Smooth muscle cell (in vitro differentiated cells): ENCODE results near the gene TMC5. TPM values are rescaled to one million over a fixed set of nuclear protein-coding genes. Genes with fewer than 3 reads are reported as not detected.

Experiments
- DNase-seq: peaks from one replicate; lab custom pipeline; 2025; ENCODE audit not compliant: unreplicated experiment; lab: John Stamatoyannopoulos, UW
- H2AFZ ChIP-seq: fragments of 200-600 bp; sonication (generic); 2 replicates; pipeline ENCODE4 v1.6.0; 2016; ENCODE audit warnings: antibody characterized with exemption, low read depth, mild to moderate bottlenecking
- H3F3A ChIP-seq: fragments of 200-600 bp; sonication (generic); 2 replicates; pipeline ENCODE4 v1.6.0; 2017; ENCODE audit warnings: antibody characterized with exemption, low read depth
- H3K27ac ChIP-seq: fragments of 200-600 bp; sonication (generic); 2 replicates; pipeline ENCODE4 v1.5.1; 2016; ENCODE audit warnings: low read depth, mild to moderate bottlenecking
- H3K27me3 ChIP-seq: fragments of 200-600 bp; sonication (generic); 2 replicates; pipeline ENCODE4 v1.6.1; 2016; ENCODE audit warnings: low read depth, mild to moderate bottlenecking
- H3K36me3 ChIP-seq: fragments of 200-600 bp; sonication (generic); 2 replicates; pipeline ENCODE4 v1.5.1; 2016; ENCODE audit warnings: low read depth
- H3K4me1 ChIP-seq: fragments of 200-600 bp; sonication (generic); 2 replicates; pipeline ENCODE4 v1.5.1; 2016; ENCODE audit warnings: low read depth
- H3K4me2 ChIP-seq: fragments of 200-600 bp; sonication (generic); 2 replicates; pipeline ENCODE4 v1.6.0; 2016; ENCODE audit warnings: mild to moderate bottlenecking
- H3K4me3 ChIP-seq: fragments of 200-600 bp; sonication (generic); 2 replicates; pipeline ENCODE4 v1.5.1; 2016; ENCODE audit warnings: mild to moderate bottlenecking
- H3K79me2 ChIP-seq: fragments of 200-600 bp; sonication (generic); 2 replicates; pipeline ENCODE4 v1.6.0; 2016; ENCODE audit warnings: low read depth, mild to moderate bottlenecking
- H3K9ac ChIP-seq: fragments of 200-600 bp; sonication (generic); 2 replicates; pipeline ENCODE4 v1.6.0; 2016; ENCODE audit warnings: low read depth
- H3K9me3 ChIP-seq: fragments of 200-600 bp; sonication (generic); replicated peaks from 2 replicates; pipeline ENCODE4 v1.5.1; 2016; ENCODE audit warnings: low read depth
- H4K20me1 ChIP-seq: fragments of 200-600 bp; sonication (generic); 2 replicates; pipeline ENCODE4 v1.6.0; 2016; ENCODE audit warnings: low read depth
- WGBS: methylation state at CpG from one replicate; pipeline ENCODE4 v1.1.7; 2016; ENCODE audit warnings: low lambda C conversion rate; 5-methylcytosine and 5-hydroxymethylcytosine counted together
- polyA plus RNA-seq: library from polyadenylated mRNA; unstranded; fragments of >200 nt; fragmentation: Nextera tagmentation; extraction: Ambion mirVana; gene quantifications from 2 replicates; pipeline ENCODE4 v1.2.1, GENCODE V29; 2016
- total RNA-seq: library from RNA; depleted of rRNA; stranded (reverse); fragments of >200 nt; gene quantifications from 2 replicates; pipeline ENCODE4 v1.2.3, GENCODE V29; 2014
- TF ChIP-seq, protein P1 (sequence below): fragments of 200-600 bp; sonication (generic); IDR thresholded peaks from 2 replicates; pipeline ENCODE4 v1.5.1; 2017; ENCODE audit warnings: borderline replicate concordance, mild to moderate bottlenecking, antibody characterized with exemption; ENCODE audit not compliant: insufficient read depth, poor library complexity, severe bottlenecking

Gene TMC5
- total and polyA plus RNA-seq, 2 experiments from 2014 or later, result 0.18 TPM; not detected in 1

DNA sequence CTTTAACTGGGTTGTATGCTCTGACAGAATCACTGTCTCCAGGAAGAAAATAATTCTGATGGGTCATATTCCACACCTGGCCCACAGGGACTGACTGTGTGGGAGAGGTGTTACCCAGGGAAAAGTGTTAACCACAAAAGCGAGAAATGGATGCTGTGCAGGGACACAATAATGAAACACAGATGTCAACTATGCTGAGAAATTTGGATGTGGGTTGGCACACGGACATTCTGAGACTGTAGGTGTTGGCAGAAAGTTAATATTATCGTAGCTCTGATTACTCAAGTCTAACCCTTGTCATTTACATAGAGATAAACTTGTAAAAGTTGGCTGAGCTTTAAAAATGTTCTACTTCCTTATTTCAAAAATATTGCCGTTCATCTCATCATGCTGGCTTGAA is 19.6 kb downstream of the TMC5 start:
- H3K27me3 ChIP-seq, result no peaks in the 10 kb centered on the region
- H3F3A ChIP-seq, result no peaks in the 10 kb centered on the region
- H4K20me1 ChIP-seq, result no peaks in the 10 kb centered on the region
- no peak overlapping the region for H3K9ac ChIP-seq
- no peaks in the 10 kb centered on the region for H3K9me3 ChIP-seq
- TF ChIP-seq, protein P1, sequence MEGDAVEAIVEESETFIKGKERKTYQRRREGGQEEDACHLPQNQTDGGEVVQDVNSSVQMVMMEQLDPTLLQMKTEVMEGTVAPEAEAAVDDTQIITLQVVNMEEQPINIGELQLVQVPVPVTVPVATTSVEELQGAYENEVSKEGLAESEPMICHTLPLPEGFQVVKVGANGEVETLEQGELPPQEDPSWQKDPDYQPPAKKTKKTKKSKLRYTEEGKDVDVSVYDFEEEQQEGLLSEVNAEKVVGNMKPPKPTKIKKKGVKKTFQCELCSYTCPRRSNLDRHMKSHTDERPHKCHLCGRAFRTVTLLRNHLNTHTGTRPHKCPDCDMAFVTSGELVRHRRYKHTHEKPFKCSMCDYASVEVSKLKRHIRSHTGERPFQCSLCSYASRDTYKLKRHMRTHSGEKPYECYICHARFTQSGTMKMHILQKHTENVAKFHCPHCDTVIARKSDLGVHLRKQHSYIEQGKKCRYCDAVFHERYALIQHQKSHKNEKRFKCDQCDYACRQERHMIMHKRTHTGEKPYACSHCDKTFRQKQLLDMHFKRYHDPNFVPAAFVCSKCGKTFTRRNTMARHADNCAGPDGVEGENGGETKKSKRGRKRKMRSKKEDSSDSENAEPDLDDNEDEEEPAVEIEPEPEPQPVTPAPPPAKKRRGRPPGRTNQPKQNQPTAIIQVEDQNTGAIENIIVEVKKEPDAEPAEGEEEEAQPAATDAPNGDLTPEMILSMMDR, result no peak
- H3K27ac ChIP-seq, result no peak overlapping the region
- H3K4me1 ChIP-seq, result no peaks in the 10 kb centered on the region
- H3K4me2 ChIP-seq, result no peak overlapping the region
- no peaks in the 10 kb centered on the region for H3K79me2 ChIP-seq
- WGBS, result 79% methylated on average over 4 of the region's 4 CpGs
- no peaks in the 10 kb centered on the region for H3K36me3 ChIP-seq
- H3K4me3 ChIP-seq, result no peak overlapping the region
- no peak overlapping the region for H2AFZ ChIP-seq
- no peak for DNase-seq

DNA sequence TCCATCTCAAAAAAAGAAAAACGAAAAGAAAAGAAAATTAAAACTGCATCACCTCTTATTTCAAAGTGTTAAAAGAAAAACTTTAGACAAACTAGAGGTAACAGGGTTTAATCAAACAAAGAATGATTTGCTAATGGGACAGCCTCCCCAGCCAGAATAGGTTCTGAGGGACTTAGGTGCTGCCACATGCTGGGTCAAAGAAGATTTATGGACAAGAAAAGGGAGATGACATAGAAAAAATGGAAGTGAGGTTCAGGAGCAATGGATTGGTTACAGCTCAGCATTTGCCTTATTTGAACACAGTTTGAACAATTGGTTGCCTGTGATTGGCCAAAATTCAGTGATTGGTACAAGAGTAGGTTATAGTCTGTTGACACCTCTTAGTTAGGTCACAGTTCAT is 21.1 kb downstream of the TMC5 start:
- H3K27me3 ChIP-seq, result no peaks in the 10 kb centered on the region
- H3K36me3 ChIP-seq, result no peaks in the 10 kb centered on the region
- H3K4me3 ChIP-seq, result no peak overlapping the region
- TF ChIP-seq, protein P1, result no peak
- no peak for DNase-seq
- H3K79me2 ChIP-seq, result no peaks in the 10 kb centered on the region
- no peaks in the 10 kb centered on the region for H4K20me1 ChIP-seq
- no peaks in the 10 kb centered on the region for H3K9me3 ChIP-seq
- H3K4me2 ChIP-seq, result no peak overlapping the region
- H3K4me1 ChIP-seq, result no peaks in the 10 kb centered on the region
- H2AFZ ChIP-seq, result no peak overlapping the region
- 69% methylated on average over 1 of the region's 1 CpG for WGBS
- no peak overlapping the region for H3K27ac ChIP-seq
- H3F3A ChIP-seq, result no peaks in the 10 kb centered on the region
- H3K9ac ChIP-seq, result no peak overlapping the region

DNA sequence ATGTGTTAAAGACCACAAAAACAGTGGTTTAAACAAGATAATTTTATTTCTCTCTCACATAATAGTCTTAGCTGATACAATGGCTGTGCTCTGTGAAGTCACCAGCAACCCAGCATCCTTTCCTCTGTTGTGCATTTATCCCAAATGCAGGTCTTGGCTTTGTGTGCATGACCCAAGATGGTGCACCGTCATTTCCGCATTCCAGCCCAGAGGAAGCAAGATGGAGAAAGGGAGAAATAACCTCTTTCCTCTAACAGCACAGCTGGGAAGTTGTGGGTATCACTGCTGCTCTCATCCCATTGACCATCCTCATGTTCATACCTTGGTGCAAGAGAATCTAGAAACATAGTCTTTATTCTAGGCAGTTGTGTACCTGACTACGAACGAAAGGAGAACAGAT is 21.8 kb downstream of the TMC5 start:
- H4K20me1 ChIP-seq, result no peaks in the 10 kb centered on the region
- no peak overlapping the region for H3K9ac ChIP-seq
- no peak overlapping the region for H3K4me2 ChIP-seq
- H3K27me3 ChIP-seq, result no peaks in the 10 kb centered on the region
- H3K36me3 ChIP-seq, result no peaks in the 10 kb centered on the region
- no peak overlapping the region for H2AFZ ChIP-seq
- no peaks in the 10 kb centered on the region for H3K79me2 ChIP-seq
- no peaks in the 10 kb centered on the region for H3K4me1 ChIP-seq
- TF ChIP-seq, protein P1, result no peak
- H3F3A ChIP-seq, result no peaks in the 10 kb centered on the region
- H3K27ac ChIP-seq, result no peak overlapping the region
- DNase-seq, result no peak
- WGBS, result 91% methylated on average over 4 of the region's 4 CpGs
- H3K9me3 ChIP-seq, result no peaks in the 10 kb centered on the region
- no peak overlapping the region for H3K4me3 ChIP-seq

DNA sequence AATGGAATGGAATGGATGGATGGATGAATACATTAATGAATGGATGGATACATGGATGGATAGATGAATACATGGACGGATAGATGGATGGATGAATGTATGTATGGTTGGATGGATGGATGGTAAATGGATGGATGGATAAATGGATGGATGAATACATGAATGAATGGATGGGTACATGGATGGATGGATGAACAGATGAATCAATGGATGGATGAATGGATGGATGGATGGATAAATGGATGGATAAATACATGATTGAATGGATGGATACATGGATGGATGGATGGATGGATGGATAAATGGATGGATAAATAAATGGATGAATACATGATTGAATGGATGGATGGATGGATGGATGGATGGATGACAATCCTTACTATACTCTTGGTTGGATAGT is 26.0 kb downstream of the TMC5 start:
- 81% methylated on average over 1 of the region's 1 CpG for WGBS

More for the DNA sequence above, 26.0 kb downstream of the TMC5 start:
- H3K27ac ChIP-seq, result no peak overlapping the region
- no peak for DNase-seq
- no peaks in the 10 kb centered on the region for H3K27me3 ChIP-seq
- H3K79me2 ChIP-seq, result no peaks in the 10 kb centered on the region
- H3K36me3 ChIP-seq, result no peaks in the 10 kb centered on the region
- H3K4me1 ChIP-seq, result no peaks in the 10 kb centered on the region
- H4K20me1 ChIP-seq, result no peaks in the 10 kb centered on the region
- TF ChIP-seq, protein P1, result no peak
- no peaks in the 10 kb centered on the region for H3K9me3 ChIP-seq
- H3K4me3 ChIP-seq, result no peak overlapping the region
- no peak overlapping the region for H3K4me2 ChIP-seq
- H2AFZ ChIP-seq, result no peak overlapping the region
- no peak overlapping the region for H3K9ac ChIP-seq
- no peaks in the 10 kb centered on the region for H3F3A ChIP-seq
